ENCODE measurements around the gene PRAMEF9. TPM values are rescaled to one million over a fixed set of nuclear protein-coding genes. Genes with fewer than 3 reads are reported as not detected.
"Not testable (repeated sequence)": the region's sequence is repeated elsewhere in the genome, so short reads cannot be mapped to it uniquely, and the experiment has no call there.

PRAMEF9 gene
- total RNA-seq, 2 donors from 2014 or later, result not detected

- H3K27me3 ChIP-seq (ENCODE audit: control insufficient read depth, insufficient read depth, low read length, poor library complexity, severe bottlenecking); H3K4me3 ChIP-seq (ENCODE audit: low read length); H3K9ac ChIP-seq (ENCODE audit: extremely low read depth, low read length, poor library complexity, severe bottlenecking); DNase-seq; H3K4me1 Mint-ChIP-seq; H3K4me1 ChIP-seq (ENCODE audit: control insufficient read depth, insufficient read depth, low read length); H3K27ac Mint-ChIP-seq; H3K36me3 Mint-ChIP-seq (ENCODE audit: low read depth); H3K27ac ChIP-seq (ENCODE audit: low read depth, low read length); H3K4me3 Mint-ChIP-seq; H3K27me3 Mint-ChIP-seq (ENCODE audit: insufficient read depth); H3K36me3 ChIP-seq (ENCODE audit: control insufficient read depth, insufficient read depth, low read length): not testable (repeated sequence)
- peaks cover 29% of the 10 kb centered on the region for H3K9me3 Mint-ChIP-seq
- peaks cover 28% of the 10 kb centered on the region for H3K9me3 ChIP-seq (ENCODE audit: control insufficient read depth, low read length)
- no CpG with 5 or more reads among the region's 4 CpGs for WGBS, 2 experiments (ENCODE audit: insufficient coverage in 1 of 2, insufficient read length in 1 of 2)
Observed at GRCh38 chr1:13222788-13223187, 51.1 kb downstream of the PRAMEF9 start.

GRCh38 chr1:13224480-13225060 lies 52.9 kb downstream of the PRAMEF9 start:
- Mint-ChIP-seq H3K4me3 (no peak overlapping the region), H3K27ac (no peak overlapping the region), H3K27me3 (ENCODE audit: insufficient read depth) (no peaks in the 10 kb centered on the region), H3K4me1 (no peaks in the 10 kb centered on the region), H3K9me3 (peaks cover 47% of the 10 kb centered on the region), H3K36me3 (ENCODE audit: low read depth) (peaks cover 2% of the 10 kb centered on the region)
- no peak for DNase-seq
- Histone ChIP-seq H3K4me1 (ENCODE audit: control insufficient read depth, insufficient read depth, low read length) (no peaks in the 10 kb centered on the region), H3K9ac (ENCODE audit: extremely low read depth, low read length, poor library complexity, severe bottlenecking) (no peak overlapping the region), H3K27me3 (ENCODE audit: control insufficient read depth, insufficient read depth, low read length, poor library complexity, severe bottlenecking) (no peaks in the 10 kb centered on the region), H3K27ac (ENCODE audit: low read depth, low read length) (no peak overlapping the region), H3K9me3 (ENCODE audit: control insufficient read depth, low read length) (peaks cover 44% of the 10 kb centered on the region), H3K4me3 (ENCODE audit: low read length) (no peak overlapping the region), H3K36me3 (ENCODE audit: control insufficient read depth, insufficient read depth, low read length) (no peaks in the 10 kb centered on the region)
- TF ChIP-seq CTCF (conservative IDR thresholded peaks at IDR 0.05), result no peak
- WGBS, 2 experiments (ENCODE audit: insufficient coverage in 1 of 2, insufficient read length in 1 of 2), result 66 to 71% methylated on average over 5 of the region's 5 CpGs

GRCh38 chr1:13225675-13226204 lies 54.1 kb downstream of the PRAMEF9 start, which contains the start of gene PRAMEF18:
Gene PRAMEF18, minus strand, starts transcription at chr1:13226154. Its CDS starts 48 bp downstream, at chr1:13226106.
- H3K27ac Mint-ChIP-seq; H3K36me3 ChIP-seq (ENCODE audit: control insufficient read depth, insufficient read depth, low read length); H3K9ac ChIP-seq (ENCODE audit: extremely low read depth, low read length, poor library complexity, severe bottlenecking); H3K27ac ChIP-seq (ENCODE audit: low read depth, low read length); DNase-seq; H3K27me3 ChIP-seq (ENCODE audit: control insufficient read depth, insufficient read depth, low read length, poor library complexity, severe bottlenecking); H3K4me3 ChIP-seq (ENCODE audit: low read length); H3K4me1 Mint-ChIP-seq; H3K4me1 ChIP-seq (ENCODE audit: control insufficient read depth, insufficient read depth, low read length); H3K27me3 Mint-ChIP-seq (ENCODE audit: insufficient read depth); H3K36me3 Mint-ChIP-seq (ENCODE audit: low read depth); H3K4me3 Mint-ChIP-seq: not testable (repeated sequence)
- peaks cover 58% of the 10 kb centered on the region for H3K9me3 Mint-ChIP-seq
- WGBS, 2 experiments (ENCODE audit: insufficient coverage in 1 of 2, insufficient read length in 1 of 2), result 64 to 67% methylated on average over 5 to 8 of the region's 9 CpGs
- H3K9me3 ChIP-seq (ENCODE audit: control insufficient read depth, low read length), result peaks cover 48% of the 10 kb centered on the region

GRCh38 chr1:13227271-13228055 lies 55.8 kb downstream of the PRAMEF9 start:
- H3K4me3 Mint-ChIP-seq; H3K27me3 ChIP-seq (ENCODE audit: control insufficient read depth, insufficient read depth, low read length, poor library complexity, severe bottlenecking); H3K27ac Mint-ChIP-seq; H3K36me3 ChIP-seq (ENCODE audit: control insufficient read depth, insufficient read depth, low read length); H3K9ac ChIP-seq (ENCODE audit: extremely low read depth, low read length, poor library complexity, severe bottlenecking); DNase-seq; H3K4me1 Mint-ChIP-seq; H3K36me3 Mint-ChIP-seq (ENCODE audit: low read depth); H3K27ac ChIP-seq (ENCODE audit: low read depth, low read length); H3K4me1 ChIP-seq (ENCODE audit: control insufficient read depth, insufficient read depth, low read length); H3K27me3 Mint-ChIP-seq (ENCODE audit: insufficient read depth); H3K4me3 ChIP-seq (ENCODE audit: low read length): not testable (repeated sequence)
- peaks cover 74% of the 10 kb centered on the region for H3K9me3 Mint-ChIP-seq
- H3K9me3 ChIP-seq (ENCODE audit: control insufficient read depth, low read length), result peaks cover 60% of the 10 kb centered on the region
- WGBS, 2 experiments (ENCODE audit: insufficient coverage in 1 of 2, insufficient read length in 1 of 2), result 69 to 71% methylated on average over 7 to 8 of the region's 8 CpGs

All from endodermal cell (in vitro differentiated cells).